Activated naive CD4-positive, alpha-beta T cell treated with anti-CD3 and anti-CD28 coated beads for 36 hours (primary cell): Measurements from ENCODE around the gene MUL1. TPM values are rescaled to one million over a fixed set of nuclear protein-coding genes. Genes with fewer than 3 reads are reported as not detected.

Experiments
- total RNA-seq, 2 experiments: library from RNA; stranded (reverse); gene quantifications; one replicate each; pipeline ENCODE4 v1.2.3, GENCODE V29; 2021

Gene MUL1
- total RNA-seq, 2 experiments from 2014 or later: 10.9 to 12.1 TPM

Other genes with a start within 250 kb of the MUL1 start
- not detected for gene VWA5B1, start 217.3 kb downstream of the MUL1 start, total RNA-seq
- gene CAMK2N1, start 21.9 kb downstream of the MUL1 start, total RNA-seq: under 1 TPM; 0.57 to 0.69 TPM
- gene FAM43B, start 44.4 kb upstream of the MUL1 start, total RNA-seq: not detected
- not detected for gene CDA, start 80.9 kb upstream of the MUL1 start, total RNA-seq
- 1 to 10 TPM; 1.4 to 1.5 TPM for gene PINK1, start 125.3 kb upstream of the MUL1 start, total RNA-seq
- 100 to 1,000 TPM; 167 to 169 TPM for gene DDOST, start 153.2 kb upstream of the MUL1 start, total RNA-seq
- not detected for gene KIF17, start 209.9 kb upstream of the MUL1 start, total RNA-seq
- gene SH2D5, start 224.6 kb upstream of the MUL1 start, total RNA-seq: under 1 TPM; 0.15 to 0.29 TPM